Measurements from ENCODE around the gene FREM2.

GRCh38 chr13:38898481-38898880, 211.6 kb downstream of the FREM2 start:
- no peak for TF ChIP-seq RFXANK (CRISPR knock-in tag; IDR thresholded peaks at IDR 0.05)
- no peak for TF ChIP-seq JUND (CRISPR knock-in tag; IDR thresholded peaks at IDR 0.05)
- TF ChIP-seq ZNF274 (CRISPR knock-in tag; IDR thresholded peaks at IDR 0.05): no peak
- no peak for TF ChIP-seq ZNF431 (CRISPR knock-in tag; IDR thresholded peaks at IDR 0.05; ENCODE audit: borderline replicate concordance, low read depth)
- TF ChIP-seq ZBTB25 (CRISPR knock-in tag; IDR thresholded peaks at IDR 0.05): no peak
- no peak for TF ChIP-seq NR1H2 (CRISPR knock-in tag; IDR thresholded peaks at IDR 0.05; ENCODE audit: borderline replicate concordance, low read depth)
- TF ChIP-seq RBFOX2 (IDR thresholded peaks at IDR 0.05; ENCODE audit: low read depth, low read length): no peak
- TF ChIP-seq PHF8 (CRISPR knock-in tag; IDR thresholded peaks at IDR 0.05): no peak
- no peak for TF ChIP-seq ZNF446 (CRISPR knock-in tag; IDR thresholded peaks at IDR 0.05)
- no peak for TF ChIP-seq JUNB (CRISPR knock-in tag; IDR thresholded peaks at IDR 0.05; ENCODE audit: borderline replicate concordance)
- TF ChIP-seq PRDM15 (CRISPR knock-in tag; IDR thresholded peaks at IDR 0.05): no peak
- TF ChIP-seq TBL1XR1 (IDR thresholded peaks at IDR 0.05; ENCODE audit: borderline replicate concordance, low read length, partially characterized antibody): no peak
- TF ChIP-seq ZSCAN29 (CRISPR knock-in tag; conservative IDR thresholded peaks at IDR 0.05): no peak
- TF ChIP-seq CREB1 (IDR thresholded peaks at IDR 0.05): no peak
- no peak for TF ChIP-seq CREB1 (CRISPR knock-in tag; IDR thresholded peaks at IDR 0.05)
